H9 (cell line): Measurements from ENCODE around the gene RNPEPL1. TPM values are rescaled to one million over a fixed set of nuclear protein-coding genes. Genes with fewer than 3 reads are reported as not detected.

Source experiments
- DNase-seq: peaks from one replicate; pipeline ENCODE4 v3.0.0-alpha.2; 2017
- H2AFZ ChIP-seq: one replicate; pipeline ENCODE4 v1.6.1; 2013; ENCODE audit warnings: mild to moderate bottlenecking, low read length, control low read depth, moderate library complexity
- H2AK5ac ChIP-seq: 2 replicates; pipeline ENCODE4 v1.6.1; 2013; ENCODE audit warnings: low read length, control low read depth, mixed read lengths; ENCODE audit not compliant: insufficient read length
- H2BK120ac ChIP-seq: one replicate; pipeline ENCODE4 v1.6.1; 2013; ENCODE audit warnings: low read depth, mild to moderate bottlenecking, low read length, control low read depth, inconsistent platforms; ENCODE audit not compliant: poor library complexity, severe bottlenecking
- H2BK12ac ChIP-seq: 2 replicates; pipeline ENCODE4 v1.6.1; 2013; ENCODE audit warnings: low read length, control low read depth, mixed read lengths, low read depth; ENCODE audit not compliant: insufficient read length
- H2BK15ac ChIP-seq: 2 replicates; pipeline ENCODE4 v1.6.1; 2013; ENCODE audit warnings: low read depth, low read length, control low read depth
- H2BK20ac ChIP-seq: one replicate; pipeline ENCODE4 v1.6.1; 2013; ENCODE audit warnings: low read depth, mild to moderate bottlenecking, low read length, control low read depth, inconsistent platforms; ENCODE audit not compliant: poor library complexity, severe bottlenecking
- H2BK5ac ChIP-seq: 2 replicates; pipeline ENCODE4 v1.6.1; 2013; ENCODE audit warnings: low read length, control low read depth, mixed read lengths; ENCODE audit not compliant: insufficient read length
- H3K14ac ChIP-seq: 2 replicates; pipeline ENCODE4 v1.6.1; 2013; ENCODE audit warnings: low read length, control low read depth; ENCODE audit not compliant: insufficient read depth
- H3K18ac ChIP-seq: 2 replicates; pipeline ENCODE4 v1.6.1; 2013; ENCODE audit warnings: low read depth, mild to moderate bottlenecking, mixed read lengths, low read length, control low read depth; ENCODE audit not compliant: insufficient read length
- H3K23ac ChIP-seq: 2 replicates; pipeline ENCODE4 v1.6.1; 2013; ENCODE audit warnings: low read length, control low read depth, mixed read lengths, low read depth; ENCODE audit not compliant: insufficient read length
- H3K23me2 ChIP-seq: 2 replicates; pipeline ENCODE4 v1.6.1; 2013; ENCODE audit warnings: low read depth, mild to moderate bottlenecking, mixed read lengths, low read length, control low read depth; ENCODE audit not compliant: insufficient read length, poor library complexity, severe bottlenecking
- H3K27ac ChIP-seq: 2 replicates; pipeline ENCODE4 v1.5.1; 2013; ENCODE audit warnings: low read length, control low read depth, mixed read lengths, low read depth; ENCODE audit not compliant: insufficient read length
- H3K27me3 ChIP-seq: 2 replicates; pipeline ENCODE4 v1.6.1; 2013; ENCODE audit warnings: low read length, control low read depth, inconsistent platforms; ENCODE audit not compliant: insufficient read depth
- H3K4ac ChIP-seq: 2 replicates; pipeline ENCODE4 v1.6.1; 2013; ENCODE audit warnings: low read depth, mild to moderate bottlenecking, control low read depth, inconsistent platforms, low read length, moderate library complexity
- H3K4me1 ChIP-seq: 2 replicates; pipeline ENCODE4 v1.6.1; 2013; ENCODE audit warnings: low read length, control low read depth, inconsistent platforms; ENCODE audit not compliant: insufficient read depth
- H3K4me2 ChIP-seq: 2 replicates; pipeline ENCODE4 v1.6.1; 2013; ENCODE audit warnings: low read length, control low read depth, mixed read lengths; ENCODE audit not compliant: insufficient read length, insufficient read depth
- H3K56ac ChIP-seq: 2 replicates; pipeline ENCODE4 v1.6.1; 2013; ENCODE audit warnings: low read depth, mild to moderate bottlenecking, mixed read lengths, low read length, control low read depth; ENCODE audit not compliant: insufficient read length
- H3K79me1 ChIP-seq: 2 replicates; pipeline ENCODE4 v1.6.1; 2013; ENCODE audit warnings: low read depth, mild to moderate bottlenecking, moderate library complexity, low read length, control low read depth, inconsistent platforms; ENCODE audit not compliant: insufficient read depth, poor library complexity, severe bottlenecking
- H3K79me2 ChIP-seq: 2 replicates; pipeline ENCODE4 v1.6.1; 2013; ENCODE audit warnings: low read length, control low read depth, inconsistent platforms; ENCODE audit not compliant: insufficient read depth
- H3K9ac ChIP-seq: 2 replicates; pipeline ENCODE4 v1.6.1; 2013; ENCODE audit warnings: low read length, control low read depth, mixed read lengths; ENCODE audit not compliant: insufficient read length; ENCODE audit errors: extremely low read depth
- H3K9me3 ChIP-seq: one replicate; pipeline ENCODE4 v1.6.1; 2013; ENCODE audit warnings: low read depth, low read length, inconsistent platforms; ENCODE audit not compliant: control insufficient read depth
- H3T11ph ChIP-seq: one replicate; pipeline ENCODE4 v1.6.1; 2013; ENCODE audit warnings: mild to moderate bottlenecking, low read length, control low read depth, inconsistent platforms
- H4K20me1 ChIP-seq: one replicate; pipeline ENCODE4 v1.6.1; 2013; ENCODE audit not compliant: control insufficient read depth, insufficient read length, insufficient read depth
- H4K5ac ChIP-seq: 2 replicates; pipeline ENCODE4 v1.6.1; 2013; ENCODE audit warnings: low read depth, mild to moderate bottlenecking, mixed read lengths, low read length, control low read depth; ENCODE audit not compliant: insufficient read length
- H4K8ac ChIP-seq: replicated peaks from 2 replicates; pipeline ENCODE4 v1.6.1; 2013; ENCODE audit warnings: low read length, control low read depth, mixed read lengths, low read depth; ENCODE audit not compliant: insufficient read length
- H4K91ac ChIP-seq: 2 replicates; pipeline ENCODE4 v1.6.1; 2013; ENCODE audit warnings: low read depth, mild to moderate bottlenecking, moderate library complexity, mixed read lengths, low read length, control low read depth; ENCODE audit not compliant: insufficient read length
- H3K27ac Mint-ChIP-seq, 3 experiments: 2 replicates in 2 of 3; 3 replicates in 1 of 3; pipeline ENCODE4 v1.8.0; 2020 to 2021; ENCODE audit warnings: mixed read lengths in 3 of 3, mild to moderate bottlenecking in 1 of 3, moderate library complexity in 1 of 3
- H3K27me3 Mint-ChIP-seq: 2 replicates; pipeline ENCODE4 v1.8.0; 2021; ENCODE audit warnings: low read depth, mild to moderate bottlenecking, moderate library complexity, mixed read lengths
- H3K36me3 Mint-ChIP-seq, 3 experiments: 2 replicates in 2 of 3; 3 replicates in 1 of 3; pipeline ENCODE4 v1.8.0; 2020 to 2021; ENCODE audit warnings: low read depth in 3 of 3, mixed read lengths in 3 of 3; ENCODE audit not compliant: insufficient read depth in 1 of 3
- H3K4me1 Mint-ChIP-seq, 2 experiments: 2 replicates each; pipeline ENCODE4 v1.8.0; 2020; ENCODE audit warnings: mixed read lengths in 2 of 2
- H3K4me3 Mint-ChIP-seq, 2 experiments: 2 replicates in 1 of 2; 3 replicates in 1 of 2; pipeline ENCODE4 v1.8.0; 2020 to 2021; ENCODE audit warnings: mild to moderate bottlenecking in 2 of 2, mixed read lengths in 2 of 2, moderate library complexity in 1 of 2
- H3K9me3 Mint-ChIP-seq, 2 experiments: 2 replicates in 1 of 2; 3 replicates in 1 of 2; pipeline ENCODE4 v1.8.0; 2020; ENCODE audit warnings: mild to moderate bottlenecking in 2 of 2, mixed read lengths in 2 of 2, moderate library complexity in 1 of 2
- CTCF ChIP-seq: fragments of 200-600 bp; sonication (generic); conservative IDR thresholded peaks from 3 replicates; pipeline ENCODE4 v1.8.0; 2021; ENCODE audit warnings: antibody characterized with exemption, mild to moderate bottlenecking
- WGBS: extraction: QIAGEN DNeasy Blood & Tissue Kit; methylation state at CpG from one replicate; pipeline ENCODE4 v1.1.7; 2013; ENCODE audit warnings: missing lambda C conversion rate, low lambda C conversion rate, mixed read lengths; ENCODE audit not compliant: insufficient read length; ENCODE audit errors: extremely low coverage; 5-methylcytosine and 5-hydroxymethylcytosine counted together
- long read RNA-seq: library from polyadenylated mRNA; unstranded; transcript quantifications from one replicate; pipeline ENCODE4 v2.0.0, GENCODE V29; 2020
- total RNA-seq: library from RNA; stranded (reverse); gene quantifications from 2 replicates; pipeline ENCODE4 v1.2.1, GENCODE V29; 2021

The RNPEPL1 gene
- total RNA-seq, result 22.5 and 24.7 TPM in 2 replicates
- long read RNA-seq, partial matches to known transcripts, result 4 of 6 reads
- long read RNA-seq, other reads (novel, unspliced or antisense), result 2 of 6 reads

GRCh38 chr2:240567872-240568677, at the start of gene RNPEPL1:
TSS of gene RNPEPL1 (plus strand) at chr2:240568484. CDS start at chr2:240568587, 103 bp downstream.
- Histone ChIP-seq H3T11ph (no peak within 1 kb of the TSS), H3K4me2 (peak within 1 kb of the TSS; percentile 59), H3K79me1 (no peaks in the 10 kb centered on the region), H3K23ac (no peak within 1 kb of the TSS), H3K79me2 (no peaks in the 10 kb centered on the region; the same call in 1 of the 2 replicates), H3K18ac (no peak within 1 kb of the TSS), H3K4ac (no peak within 1 kb of the TSS), H4K20me1 (no peaks in the 10 kb centered on the region), H2BK12ac (no peak within 1 kb of the TSS), H3K27ac (no peak within 1 kb of the TSS), H4K91ac (no peak within 1 kb of the TSS), H2AFZ (no peak within 1 kb of the TSS), H3K4me1 (peaks cover 2% of the 10 kb centered on the region; the same call in 1 of the 2 replicates), H3K9me3 (no peaks in the 10 kb centered on the region), H3K9ac (no peak within 1 kb of the TSS), H3K56ac (no peak within 1 kb of the TSS), H2BK120ac (no peak within 1 kb of the TSS), H3K27me3 (peaks cover 20% of the 10 kb centered on the region), H3K14ac (no peak within 1 kb of the TSS; the same call in 1 of the 2 replicates), H2BK20ac (no peak within 1 kb of the TSS), H3K23me2 (peaks cover 11% of the 10 kb centered on the region), H4K8ac (no peak within 1 kb of the TSS), H2BK5ac (no peak within 1 kb of the TSS), H2BK15ac (no peak within 1 kb of the TSS), H2AK5ac (no peak within 1 kb of the TSS), H4K5ac (no peak within 1 kb of the TSS)
- H3K27me3 Mint-ChIP-seq, result peaks cover 26% of the 10 kb centered on the region
- 0 out of 3 replicates have a peak, but pooled peaks have one; percentile 11 for TF ChIP-seq CTCF
- no peak within 1 kb of the TSS; a peak in 1 of 7 replicates for H3K27ac Mint-ChIP-seq
- no CpG with 5 or more reads among the region's 106 CpGs for WGBS
- no peaks in the 10 kb centered on the region for H3K9me3 Mint-ChIP-seq
- H3K4me1 Mint-ChIP-seq, result peaks cover 23 to 24% of the 10 kb centered on the region in 2 experiments
- peaks cover 0 to 6% (median 2%) of the 10 kb centered on the region in 3 experiments; a peak in 2 of 7 replicates for H3K36me3 Mint-ChIP-seq
- peak within 1 kb of the TSS; percentile 72 to 84 for H3K4me3 Mint-ChIP-seq
- no peak for DNase-seq
